GM19035 (cell line): ENCODE results near the gene CPZ.
"Not testable (repeated sequence)": the region's sequence is repeated elsewhere in the genome, so short reads cannot be mapped to it uniquely, and the experiment has no call there.

Experiments
- ATAC-seq: cut with Tn5 transposase; IDR thresholded peaks from one replicate; pipeline ENCODE4 v1.9.1; 2021; ENCODE audit not compliant: unreplicated experiment

CPZ gene

GRCh38 chr4:8634773-8635172 lies 42.2 kb downstream of the CPZ start:
- not testable (repeated sequence) for ATAC-seq

GRCh38 chr4:8635897-8636554 lies 43.5 kb downstream of the CPZ start:
- not testable (repeated sequence) for ATAC-seq

GRCh38 chr4:8637456-8637984 lies 45.0 kb downstream of the CPZ start:
- no peak for ATAC-seq

GRCh38 chr4:8639021-8639420 lies 46.5 kb downstream of the CPZ start:
- ATAC-seq, result no peak

GRCh38 chr4:8639777-8640720 lies 47.5 kb downstream of the CPZ start:
- no peak for ATAC-seq

GRCh38 chr4:8640816-8641215 lies 48.3 kb downstream of the CPZ start:
- no peak for ATAC-seq

GRCh38 chr4:8641256-8641655 lies 48.7 kb downstream of the CPZ start:
- ATAC-seq, result no peak

- no peak for ATAC-seq
Measured at GRCh38 chr4:8641931-8642650, 49.5 kb downstream of the CPZ start.

- ATAC-seq, result no peak
Measured at GRCh38 chr4:8642651-8643321, 50.2 kb downstream of the CPZ start.

GRCh38 chr4:8643441-8643840 lies 50.9 kb downstream of the CPZ start:
- ATAC-seq, result no peak

GRCh38 chr4:8643986-8644385 lies 51.4 kb downstream of the CPZ start:
- ATAC-seq, result no peak

GRCh38 chr4:8644461-8644891 lies 51.9 kb downstream of the CPZ start:
- ATAC-seq, result no peak

- ATAC-seq, result no peak
Measured at GRCh38 chr4:8644966-8645752, 52.6 kb downstream of the CPZ start.

GRCh38 chr4:8645753-8646124 lies 53.2 kb downstream of the CPZ start:
- no peak for ATAC-seq

- no peak for ATAC-seq
Measured at GRCh38 chr4:8646296-8647093, 53.9 kb downstream of the CPZ start.

- no peak for ATAC-seq
Measured at GRCh38 chr4:8647094-8647570, 54.6 kb downstream of the CPZ start.

GRCh38 chr4:8647626-8648025 lies 55.1 kb downstream of the CPZ start:
- ATAC-seq, result no peak

GRCh38 chr4:8648296-8648695 lies 55.7 kb downstream of the CPZ start:
- ATAC-seq, result no peak
